HepG2 (cell line): ENCODE measurements around the gene TMCC2. TPM values are rescaled to one million over a fixed set of nuclear protein-coding genes. Genes with fewer than 3 reads are reported as not detected.

ENCODE experiments used
- ATAC-seq: fragments of 200-7000 bp; cut with Tn5 transposase; 3 replicates; pipeline ENCODE4 v1.9.1; 2020; ENCODE audit warnings: mild to moderate bottlenecking, moderate library complexity
- BruUV-seq: library from RNA; stranded (reverse); fragments of 400-500 nt; replicated peaks from 2 replicates; lab custom pipeline; 2021; lab: Mats Ljungman, UMichigan
- CTCF ChIA-PET: fragments of 300-600 bp; formaldehyde crosslinking; extraction: SDS; loops from one replicate; lab custom pipeline; 2021; ENCODE audit warnings: low total read pairs, inconsistent platforms, low intra/inter-chr PET ratio; lab: Yijun Ruan, JAX
- POLR2A ChIA-PET: fragments of 350-600 bp; sonication (Branson Sonifier 250); formaldehyde crosslinking; loops from one replicate; lab custom pipeline; 2020; ENCODE audit warnings: antibody characterized with exemption, inconsistent platforms; lab: Yijun Ruan, JAX
- DNase-seq: peaks from one replicate; pipeline ENCODE4 v3.0.0-alpha.2; 2015; ENCODE audit warnings: low spot score
- FAIRE-seq: peaks from 3 replicates; lab custom pipeline; 2011; peaks lifted over from hg19 to GRCh38; lab: Jason Lieb, UNC
- H2AFZ ChIP-seq: one replicate; pipeline ENCODE4 v1.6.1; 2011; ENCODE audit warnings: low read length, inconsistent platforms
- H3K27ac ChIP-seq: fragments of 300-600 bp; 3 replicates; pipeline ENCODE4 v1.8.0; 2011; ENCODE audit warnings: mixed run types, mild to moderate bottlenecking, mixed read lengths, low read length, inconsistent platforms; ENCODE audit not compliant: insufficient read depth; ENCODE audit errors: extremely low read length
- H3K27me3 ChIP-seq, 2 experiments: fragments of 200-600 bp in 1 of 2; 2 replicates in 1 of 2; 3 replicates in 1 of 2; pipeline versions ENCODE4 v1.6.0 to v1.8.0; 2011; ENCODE audit warnings: low read length in 2 of 2, mild to moderate bottlenecking in 2 of 2, moderate library complexity in 2 of 2, inconsistent platforms in 1 of 2; ENCODE audit not compliant: insufficient read depth in 2 of 2, control insufficient read depth in 1 of 2
- H3K36me3 ChIP-seq, 2 experiments: fragments of 200-600 bp in 1 of 2; replicated peaks in 1 of 2; 2 replicates in 1 of 2; 3 replicates in 1 of 2; pipeline versions ENCODE4 v1.5.1 to v1.8.0; 2011; ENCODE audit warnings: low read length in 2 of 2, inconsistent platforms in 1 of 2; ENCODE audit not compliant: insufficient read depth in 2 of 2, control insufficient read depth in 1 of 2
- H3K4me1 ChIP-seq: 2 replicates; pipeline ENCODE4 v1.5.1; 2012; ENCODE audit warnings: low read length, inconsistent platforms; ENCODE audit not compliant: insufficient read depth
- H3K4me2 ChIP-seq: 2 replicates; pipeline ENCODE4 v1.6.0; 2011; ENCODE audit warnings: low read depth, low read length, inconsistent platforms
- H3K4me3 ChIP-seq, 3 experiments: fragments of 200-600 bp in 1 of 3; sonication (generic), shearing (Covaris generic) in 1 of 3; replicated peaks in 1 of 3; 2 replicates each; pipeline ENCODE4 v1.5.1; 2011 to 2016; ENCODE audit warnings: low read length in 3 of 3, inconsistent platforms in 2 of 3, low read depth in 2 of 3, mild to moderate bottlenecking in 2 of 3, control low read depth in 1 of 3, mixed read lengths in 1 of 3; ENCODE audit not compliant: insufficient read depth in 1 of 3
- H3K79me2 ChIP-seq: one replicate; pipeline ENCODE4 v1.6.1; 2011; ENCODE audit warnings: low read length, inconsistent platforms; ENCODE audit not compliant: insufficient read depth
- H3K9ac ChIP-seq: 2 replicates; pipeline ENCODE4 v1.6.0; 2011; ENCODE audit warnings: mild to moderate bottlenecking, low read depth, low read length, inconsistent platforms; ENCODE audit not compliant: insufficient read depth
- H3K9me3 ChIP-seq: 2 replicates; pipeline ENCODE4 v1.5.1; 2012; ENCODE audit warnings: mild to moderate bottlenecking, low read length
- H4K20me1 ChIP-seq: 2 replicates; pipeline ENCODE4 v1.6.0; 2011; ENCODE audit warnings: inconsistent platforms, mild to moderate bottlenecking, low read length, moderate library complexity; ENCODE audit not compliant: insufficient read depth
- HCFC1 ChIP-seq: fragments of 150-350 bp; IDR thresholded peaks from 2 replicates; pipeline ENCODE4 v1.6.1; 2014; ENCODE audit warnings: low read depth, low read length
- HMGA1 ChIP-seq: sonication (generic); formaldehyde crosslinking; conservative IDR thresholded peaks from 2 replicates; pipeline ENCODE4 v1.4.0; 2020; ENCODE audit warnings: missing genetic modification reagents
- NAIF1 ChIP-seq: sonication (generic); formaldehyde crosslinking; IDR thresholded peaks from 2 replicates; pipeline ENCODE4 v1.5.0; 2020; ENCODE audit warnings: mild to moderate bottlenecking, missing genetic modification reagents, borderline replicate concordance
- NONO ChIP-seq, 2 experiments: fragments of 450-650 bp in 1 of 2; sonication (generic) in 1 of 2; formaldehyde crosslinking in 1 of 2; IDR thresholded peaks in 1 of 2; conservative IDR thresholded peaks in 1 of 2; 2 replicates each; pipeline versions ENCODE4 v1.6.1 to v1.8.0; 2017 to 2022; ENCODE audit warnings: mild to moderate bottlenecking in 1 of 2, missing genetic modification reagents in 1 of 2, moderate library complexity in 1 of 2
- RELA ChIP-seq: sonication (generic); formaldehyde crosslinking; IDR thresholded peaks from 2 replicates; pipeline ENCODE4 v1.4.0; 2020; ENCODE audit warnings: missing genetic modification reagents
- RXRA ChIP-seq: sonication (generic); formaldehyde crosslinking; IDR thresholded peaks from 2 replicates; pipeline ENCODE4 v1.5.1; 2020; ENCODE audit warnings: missing genetic modification reagents
- SOX6 ChIP-seq, 2 experiments: fragments of 450-650 bp in 1 of 2; sonication (generic) in 1 of 2; formaldehyde crosslinking in 1 of 2; IDR thresholded peaks; 2 replicates each; pipeline versions ENCODE4 v1.4.0 to v1.6.1; 2017 to 2020; ENCODE audit warnings: antibody characterized with exemption in 1 of 2, mild to moderate bottlenecking in 1 of 2, missing genetic modification reagents in 1 of 2
- TBL1XR1 ChIP-seq: fragments of 150-350 bp; IDR thresholded peaks from 2 replicates; pipeline ENCODE4 v1.6.1; 2014; ENCODE audit warnings: borderline replicate concordance, low read length; ENCODE audit not compliant: partially characterized antibody
- ZFP82 ChIP-seq: sonication (generic); formaldehyde crosslinking; IDR thresholded peaks from 2 replicates; pipeline ENCODE4 v1.5.1; 2020; ENCODE audit warnings: mild to moderate bottlenecking, missing genetic modification reagents, borderline replicate concordance
- ZNF350 ChIP-seq: sonication (generic); formaldehyde crosslinking; IDR thresholded peaks from 2 replicates; pipeline ENCODE4 v1.4.0; 2020; ENCODE audit warnings: mild to moderate bottlenecking, low read depth, missing genetic modification reagents, borderline replicate concordance
- ZNF382 ChIP-seq: sonication (generic); formaldehyde crosslinking; IDR thresholded peaks from 2 replicates; pipeline ENCODE4 v1.5.0; 2020; ENCODE audit warnings: missing genetic modification reagents, mild to moderate bottlenecking, borderline replicate concordance
- ZNF766 ChIP-seq: sonication (generic); formaldehyde crosslinking; IDR thresholded peaks from 2 replicates; pipeline ENCODE4 v1.5.0; 2020; ENCODE audit warnings: missing genetic modification reagents, borderline replicate concordance
- WGBS: methylation state at CpG from one replicate; pipeline ENCODE4 v1.1.6; 2017; ENCODE audit warnings: low lambda C conversion rate; 5-methylcytosine and 5-hydroxymethylcytosine counted together
- in situ Hi-C: cut with HindIII; loops from 2 replicates; pipeline ENCODE4 v1.10.0; 2017; ENCODE audit warnings: low pct_unique_long_range_greater_than_20kb; ENCODE audit not compliant: extremely low pct_ligation_motif_present
- intact Hi-C: fragments of 100-400 bp; cut with micrococcal nuclease; formaldehyde crosslinking; loops from one replicate; pipeline ENCODE4 v1.10.0; 2022; ENCODE audit not compliant: unreplicated experiment
- polyA plus RNA-seq, 8 experiments: library from polyadenylated mRNA; depleted of rRNA in 3 of 8; stranded (reverse) in 7 of 8; unstranded in 1 of 8; fragments of >200 nt; fragmentation: Illumina TruSeq in 4 of 8; extraction: Trizol in 4 of 8; gene quantifications; 2 replicates each; pipeline versions ENCODE4 v1.2.1 to v1.2.3, GENCODE V29; 2011 to 2016; ENCODE audit warnings: low read depth in 4 of 8, missing spikeins in 1 of 8, mixed read lengths in 1 of 8; ENCODE audit not compliant: insufficient read depth in 1 of 8
- total RNA-seq, 5 experiments: library from RNA; depleted of rRNA; stranded (reverse); fragments of >200 nt; fragmentation: Illumina TruSeq; extraction: Trizol; gene quantifications; 2 replicates each; pipeline ENCODE4 v1.2.3, GENCODE V29; 2016; ENCODE audit warnings: low read depth in 1 of 5
- TF ChIP-seq, protein P1 (sequence below): sonication (generic); formaldehyde crosslinking; IDR thresholded peaks from 2 replicates; pipeline ENCODE4 v1.4.0; 2020; ENCODE audit warnings: missing genetic modification reagents
- TF ChIP-seq, protein P2 (sequence below): sonication (generic); formaldehyde crosslinking; IDR thresholded peaks from 2 replicates; pipeline ENCODE4 v1.5.0; 2020; ENCODE audit warnings: mild to moderate bottlenecking, missing genetic modification reagents

The TMCC2 gene
- total and polyA plus RNA-seq, 2 of the 13 experiments (the other 11 are each of a cell fraction or from before 2014, with no cell fraction given) = 0.12 to 0.24 TPM

DNA sequence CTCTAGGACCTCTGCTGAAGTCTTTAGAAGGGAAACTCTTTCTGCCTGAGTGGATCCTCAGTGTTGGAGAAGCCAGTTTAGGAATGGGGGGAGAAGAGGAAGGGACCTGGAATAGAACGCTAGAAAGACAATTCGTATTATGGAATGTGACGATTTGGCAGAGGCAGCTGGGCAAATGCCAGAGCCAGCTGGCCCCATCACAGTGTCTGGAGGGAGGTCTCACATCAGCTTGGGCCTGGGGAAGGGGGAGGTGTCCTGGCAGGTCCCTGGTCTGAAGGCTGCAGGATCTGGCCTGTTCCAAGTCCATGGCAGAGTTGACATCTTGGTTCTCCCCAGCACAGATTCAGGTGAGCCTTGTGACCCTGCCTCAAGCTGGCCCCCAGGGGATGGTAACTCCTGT lies 11.3 kb downstream of the TMCC2 start:
- intact Hi-C loops (no loop called here), in situ Hi-C loops (no loop called here)
- no peak overlapping the region for H3K9ac ChIP-seq
- DNase-seq (no peak), ATAC-seq (no peak), FAIRE-seq (no peak)
- CTCF ChIA-PET = no interaction called here
- peaks cover 0 to 69% of the 10 kb centered on the region in 2 experiments; a peak in 4 of 5 replicates for H3K27me3 ChIP-seq
- H3K4me2 ChIP-seq = no peak overlapping the region
- no peaks in the 10 kb centered on the region for H4K20me1 ChIP-seq
- BruUV-seq = no TSS peak
- H3K4me3 ChIP-seq = no peak overlapping the region
- H3K79me2 ChIP-seq = no peaks in the 10 kb centered on the region
- TF ChIP-seq ZNF382 (CRISPR knock-in tag) (no peak), TBL1XR1 (no peak), RELA (CRISPR knock-in tag) (no peak), ZNF766 (CRISPR knock-in tag) (no peak), NONO (IDR thresholded peaks at IDR 0.05) (no peak), NONO (CRISPR knock-in tag; conservative IDR thresholded peaks at IDR 0.05) (no peak), ZNF350 (CRISPR knock-in tag) (no peak), RXRA (CRISPR knock-in tag) (no peak), NAIF1 (no peak), HMGA1 (CRISPR knock-in tag) (no peak), SOX6 (IDR thresholded peaks at IDR 0.05) (no peak), SOX6 (CRISPR knock-in tag; IDR thresholded peaks at IDR 0.05) (no peak), HCFC1 (no peak), ZFP82 (no peak)
- TF ChIP-seq, protein P1, sequence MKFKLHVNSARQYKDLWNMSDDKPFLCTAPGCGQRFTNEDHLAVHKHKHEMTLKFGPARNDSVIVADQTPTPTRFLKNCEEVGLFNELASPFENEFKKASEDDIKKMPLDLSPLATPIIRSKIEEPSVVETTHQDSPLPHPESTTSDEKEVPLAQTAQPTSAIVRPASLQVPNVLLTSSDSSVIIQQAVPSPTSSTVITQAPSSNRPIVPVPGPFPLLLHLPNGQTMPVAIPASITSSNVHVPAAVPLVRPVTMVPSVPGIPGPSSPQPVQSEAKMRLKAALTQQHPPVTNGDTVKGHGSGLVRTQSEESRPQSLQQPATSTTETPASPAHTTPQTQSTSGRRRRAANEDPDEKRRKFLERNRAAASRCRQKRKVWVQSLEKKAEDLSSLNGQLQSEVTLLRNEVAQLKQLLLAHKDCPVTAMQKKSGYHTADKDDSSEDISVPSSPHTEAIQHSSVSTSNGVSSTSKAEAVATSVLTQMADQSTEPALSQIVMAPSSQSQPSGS (CRISPR knock-in tag) = no peak
- TF ChIP-seq, protein P2, sequence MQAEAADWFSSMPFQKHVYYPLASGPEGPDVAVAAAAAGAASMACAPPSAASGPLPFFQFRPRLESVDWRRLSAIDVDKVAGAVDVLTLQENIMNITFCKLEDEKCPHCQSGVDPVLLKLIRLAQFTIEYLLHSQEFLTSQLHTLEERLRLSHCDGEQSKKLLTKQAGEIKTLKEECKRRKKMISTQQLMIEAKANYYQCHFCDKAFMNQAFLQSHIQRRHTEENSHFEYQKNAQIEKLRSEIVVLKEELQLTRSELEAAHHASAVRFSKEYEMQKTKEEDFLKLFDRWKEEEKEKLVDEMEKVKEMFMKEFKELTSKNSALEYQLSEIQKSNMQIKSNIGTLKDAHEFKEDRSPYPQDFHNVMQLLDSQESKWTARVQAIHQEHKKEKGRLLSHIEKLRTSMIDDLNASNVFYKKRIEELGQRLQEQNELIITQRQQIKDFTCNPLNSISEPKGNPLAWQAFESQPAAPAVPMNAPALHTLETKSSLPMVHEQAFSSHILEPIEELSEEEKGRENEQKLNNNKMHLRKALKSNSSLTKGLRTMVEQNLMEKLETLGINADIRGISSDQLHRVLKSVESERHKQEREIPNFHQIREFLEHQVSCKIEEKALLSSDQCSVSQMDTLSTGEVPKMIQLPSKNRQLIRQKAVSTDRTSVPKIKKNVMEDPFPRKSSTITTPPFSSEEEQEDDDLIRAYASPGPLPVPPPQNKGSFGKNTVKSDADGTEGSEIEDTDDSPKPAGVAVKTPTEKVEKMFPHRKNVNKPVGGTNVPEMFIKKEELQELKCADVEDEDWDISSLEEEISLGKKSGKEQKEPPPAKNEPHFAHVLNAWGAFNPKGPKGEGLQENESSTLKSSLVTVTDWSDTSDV (CRISPR knock-in tag) = no peak
- H3K9me3 ChIP-seq = no peaks in the 10 kb centered on the region
- POLR2A ChIA-PET = no interaction called here
- H2AFZ ChIP-seq = no peak overlapping the region
- H3K36me3 ChIP-seq = no peaks in the 10 kb centered on the region
- no peaks in the 10 kb centered on the region for H3K4me1 ChIP-seq
- WGBS = 72% methylated on average over 3 of the region's 3 CpGs
- no peak overlapping the region for H3K27ac ChIP-seq
